Measurements from ENCODE around the gene PCTP.

PCTP gene

GRCh38 chr17:55750750-55751657 is at the start of gene PCTP:
Gene PCTP, plus strand, starts transcription at chr17:55751051. Its CDS starts 53 bp downstream, at chr17:55751104.
- DNase-seq (ENCODE audit: low spot score) = peak; percentile 77

GRCh38 chr17:55702150-55702549 is 48.7 kb upstream of the PCTP start:
- DNase-seq (ENCODE audit: low spot score) = no peak

GRCh38 chr17:55704401-55704800 is 46.5 kb upstream of the PCTP start:
- DNase-seq (ENCODE audit: low spot score) = no peak

- DNase-seq (ENCODE audit: low spot score) = no peak
Observed at GRCh38 chr17:55705847-55706246, 45.0 kb upstream of the PCTP start.

GRCh38 chr17:55706808-55707773 is 43.8 kb upstream of the PCTP start:
- no peak for DNase-seq (ENCODE audit: low spot score)

GRCh38 chr17:55708175-55708974 is 42.5 kb upstream of the PCTP start:
- no peak for DNase-seq (ENCODE audit: low spot score)

GRCh38 chr17:55709440-55709839 is 41.4 kb upstream of the PCTP start:
- no peak for DNase-seq (ENCODE audit: low spot score)

GRCh38 chr17:55709984-55710383 is 40.9 kb upstream of the PCTP start:
- no peak for DNase-seq (ENCODE audit: low spot score)

GRCh38 chr17:55710410-55710809 is 40.4 kb upstream of the PCTP start:
- no peak for DNase-seq (ENCODE audit: low spot score)

GRCh38 chr17:55710829-55711496 is 39.9 kb upstream of the PCTP start:
- no peak for DNase-seq (ENCODE audit: low spot score)

GRCh38 chr17:55717432-55717831 is 33.4 kb upstream of the PCTP start:
- no peak for DNase-seq (ENCODE audit: low spot score)

- DNase-seq (ENCODE audit: low spot score) = peak; percentile 54
Observed at GRCh38 chr17:55717898-55718735, 32.7 kb upstream of the PCTP start.

GRCh38 chr17:55720919-55721836 is 29.7 kb upstream of the PCTP start:
- DNase-seq (ENCODE audit: low spot score) = no peak

GRCh38 chr17:55722016-55722736 is 28.7 kb upstream of the PCTP start:
- DNase-seq (ENCODE audit: low spot score) = no peak

GRCh38 chr17:55722742-55723487 is 27.9 kb upstream of the PCTP start, which contains the start of gene TMEM100:
Gene TMEM100, minus strand, starts transcription at chr17:55722864. Its CDS starts 1,794 bp downstream, at chr17:55721070.
- DNase-seq (ENCODE audit: low spot score) = no peak

GRCh38 chr17:55723488-55723848 is 27.4 kb upstream of the PCTP start:
- no peak for DNase-seq (ENCODE audit: low spot score)

- no peak for DNase-seq (ENCODE audit: low spot score)
Observed at GRCh38 chr17:55726440-55726839, 24.4 kb upstream of the PCTP start.

- no peak for DNase-seq (ENCODE audit: low spot score)
Observed at GRCh38 chr17:55727275-55727674, 23.6 kb upstream of the PCTP start.
